Adrenal gland (tissue), 5 donors: ENCODE results near the gene AP1S3.

Experiments used
- CTCF ChIP-seq, 6 experiments: fragments of 450-650 bp in 4 of 6; fragments of 200-600 bp in 2 of 6; sonication (generic) in 1 of 6; IDR thresholded peaks; 1 replicate in 5 of 6; 2 replicates in 1 of 6; pipeline versions ENCODE4 v1.5.1 to v1.8.0; 2016 to 2021; ENCODE audit warnings: antibody characterized with exemption in 6 of 6, mild to moderate bottlenecking in 2 of 6, moderate library complexity in 1 of 6
- POLR2A ChIP-seq, 2 donors: fragments of 450-650 bp; IDR thresholded peaks; one replicate each; pipeline ENCODE4 v1.6.1; 2017; ENCODE audit warnings: antibody characterized with exemption in 2 of 2, mild to moderate bottlenecking in 2 of 2, moderate library complexity in 1 of 2
- donor health status: DM: no; HTN: no; CAD: no.

GRCh38 chr2:223880796-223881195, 43.4 kb upstream of the AP1S3 start:
- TF ChIP-seq CTCF (IDR thresholded peaks at IDR 0.05) (no peak), POLR2A (IDR thresholded peaks at IDR 0.05) (no peak)
